ENCODE measurements around the gene IFNA10.
"Not testable (repeated sequence)": the region's sequence is repeated elsewhere in the genome, so short reads cannot be mapped to it uniquely, and the experiment has no call there.

Gene IFNA10

GRCh38 chr9:21207043-21207442 is at the start of gene IFNA10:
Gene IFNA10 (minus strand): TSS chr9:21207143. CDS start chr9:21207097, 46 bp downstream.
- DNase-seq, result not testable (repeated sequence)

GRCh38 chr9:21255538-21256212 is 48.7 kb upstream of the IFNA10 start:
- DNase-seq, result no peak

- DNase-seq, result no peak
Measured at GRCh38 chr9:21252721-21253547, 46.0 kb upstream of the IFNA10 start.

GRCh38 chr9:21251638-21252037 is 44.7 kb upstream of the IFNA10 start:
- DNase-seq, result no peak

GRCh38 chr9:21251190-21251589 is 44.2 kb upstream of the IFNA10 start:
- no peak for DNase-seq

GRCh38 chr9:21244836-21245235 is 37.9 kb upstream of the IFNA10 start:
- no peak for DNase-seq

GRCh38 chr9:21239911-21240310 is 33.0 kb upstream of the IFNA10 start, which contains the start of gene IFNA14:
Gene IFNA14 (minus strand): TSS chr9:21240005. CDS start chr9:21239935, 70 bp downstream.
- DNase-seq, result no peak

- DNase-seq, result not testable (repeated sequence)
Measured at GRCh38 chr9:21236360-21236714, 29.4 kb upstream of the IFNA10 start.

- DNase-seq, result peak; percentile 13
Measured at GRCh38 chr9:21235468-21236359, 28.8 kb upstream of the IFNA10 start.

GRCh38 chr9:21234153-21234687 is 27.3 kb upstream of the IFNA10 start:
- no peak for DNase-seq

- DNase-seq, result no peak
Measured at GRCh38 chr9:21233258-21233657, 26.3 kb upstream of the IFNA10 start.

- no peak for DNase-seq
Measured at GRCh38 chr9:21228122-21228521, 21.2 kb upstream of the IFNA10 start, which contains the start of gene IFNA17. Gene IFNA17 (minus strand): TSS chr9:21228222. CDS start chr9:21228173, 49 bp downstream.

- DNase-seq, result not testable (repeated sequence)
Measured at GRCh38 chr9:21217211-21217610, 10.3 kb upstream of the IFNA10 start, which contains the start of gene IFNA16. Gene IFNA16 (minus strand): TSS chr9:21217311. CDS start chr9:21217305, 6 bp downstream.

- not testable (repeated sequence) for DNase-seq
Measured at GRCh38 chr9:21213411-21214326, 6.7 kb upstream of the IFNA10 start.

GRCh38 chr9:21212160-21212559 is 5.2 kb upstream of the IFNA10 start:
- DNase-seq, result not testable (repeated sequence)

GRCh38 chr9:21210782-21211181 is 3.8 kb upstream of the IFNA10 start:
- DNase-seq, result not testable (repeated sequence)

- no peak for DNase-seq
Measured at GRCh38 chr9:21210311-21210710, 3.4 kb upstream of the IFNA10 start.

GRCh38 chr9:21205204-21205603 is 1.7 kb downstream of the IFNA10 start:
- no peak for DNase-seq

- DNase-seq, result not testable (repeated sequence)
Measured at GRCh38 chr9:21202105-21202504, 4.8 kb downstream of the IFNA10 start, which contains the start of gene IFNA7. Gene IFNA7 (minus strand): TSS chr9:21202205. CDS start chr9:21202165, 40 bp downstream.

- not testable (repeated sequence) for DNase-seq
Measured at GRCh38 chr9:21194867-21195776, 11.8 kb downstream of the IFNA10 start.

Data from stimulated activated CD4-positive, alpha-beta T cell treated with anti-CD3 and anti-CD28 coated beads, Interleukin-4, amount 100 ng/mL, for 1 hour (primary cell).